OCI-LY7 (cell line): ENCODE data around the gene ARVCF. TPM values are rescaled to one million over a fixed set of nuclear protein-coding genes. Genes with fewer than 3 reads are reported as not detected.
"Not testable (repeated sequence)": the region's sequence is repeated elsewhere in the genome, so short reads cannot be mapped to it uniquely, and the experiment has no call there.

ENCODE experiments used
- BruUV-seq: library from RNA; stranded (reverse); fragments of 400-500 nt; replicated peaks from 2 replicates; lab custom pipeline; 2021; lab: Mats Ljungman, UMichigan
- CTCF ChIA-PET: fragments of 300-600 bp; sonication (Branson Sonifier 250); formaldehyde crosslinking; loops from one replicate; lab custom pipeline; 2022; ENCODE audit warnings: antibody characterized with exemption; ENCODE audit not compliant: unreplicated experiment; lab: Charles Lee
- POLR2A ChIA-PET: fragments of 300-600 bp; sonication (Branson Sonifier 250); formaldehyde crosslinking; loops from one replicate; lab custom pipeline; 2022; ENCODE audit warnings: antibody characterized with exemption; lab: Charles Lee
- DNase-seq: peaks from one replicate; pipeline ENCODE4 v3.0.0-alpha.2; 2015; ENCODE audit warnings: low spot score
- H2AFZ ChIP-seq: fragments of 200-600 bp; sonication (generic), shearing (Covaris generic); 2 replicates; pipeline ENCODE4 v1.6.1; 2014; ENCODE audit warnings: mild to moderate bottlenecking, antibody characterized with exemption, low read length, moderate library complexity
- H3K27ac ChIP-seq: fragments of 200-600 bp; sonication (generic); 2 replicates; pipeline ENCODE4 v1.5.1; 2014; ENCODE audit warnings: mixed run types, low read depth, mild to moderate bottlenecking, moderate library complexity, low read length, inconsistent platforms; ENCODE audit not compliant: poor library complexity, severe bottlenecking
- H3K36me3 ChIP-seq: fragments of 200-600 bp; sonication (generic); 2 replicates; pipeline ENCODE4 v1.6.1; 2014; ENCODE audit warnings: mild to moderate bottlenecking, antibody characterized with exemption, low read length, moderate library complexity, mixed read lengths; ENCODE audit not compliant: insufficient read depth
- H3K4me1 ChIP-seq: fragments of 200-600 bp; sonication (generic); 2 replicates; pipeline ENCODE4 v1.5.1; 2014; ENCODE audit warnings: mild to moderate bottlenecking, low read length; ENCODE audit not compliant: insufficient read depth, poor library complexity, severe bottlenecking
- H3K4me2 ChIP-seq: fragments of 200-600 bp; sonication (generic); 2 replicates; pipeline ENCODE4 v1.6.1; 2014; ENCODE audit warnings: mild to moderate bottlenecking, low read length
- H3K4me3 ChIP-seq: fragments of 200-600 bp; sonication (generic); 2 replicates; pipeline ENCODE4 v1.5.1; 2014; ENCODE audit warnings: mild to moderate bottlenecking, low read depth, low read length; ENCODE audit not compliant: poor library complexity, severe bottlenecking
- H3K79me2 ChIP-seq: fragments of 200-600 bp; sonication (generic); 2 replicates; pipeline ENCODE4 v1.6.1; 2016; ENCODE audit warnings: low read depth, mild to moderate bottlenecking, low read length, moderate library complexity, mixed read lengths; ENCODE audit not compliant: insufficient read depth
- H3K9me2 ChIP-seq: fragments of 200-600 bp; sonication (generic); 2 replicates; pipeline ENCODE4 v1.6.1; 2016; ENCODE audit warnings: mild to moderate bottlenecking, low read length, mixed read lengths; ENCODE audit not compliant: insufficient read depth
- H3K9me3 ChIP-seq: fragments of 200-600 bp; sonication (generic); 2 replicates; pipeline ENCODE4 v1.6.1; 2014; ENCODE audit warnings: mild to moderate bottlenecking, mixed run types, low read length, mixed read lengths
- H4K20me1 ChIP-seq: fragments of 200-600 bp; sonication (generic); 2 replicates; pipeline ENCODE4 v1.6.1; 2014; ENCODE audit warnings: mild to moderate bottlenecking, antibody characterized with exemption, low read length, moderate library complexity, mixed read lengths; ENCODE audit not compliant: insufficient read depth
- CTCF ChIP-seq: fragments of 200-600 bp; sonication (generic); conservative IDR thresholded peaks from 2 replicates; pipeline ENCODE4 v1.5.1; 2014; ENCODE audit warnings: mild to moderate bottlenecking, antibody characterized with exemption, low read length, moderate library complexity, mixed read lengths
- EZH2phosphoT487 ChIP-seq: fragments of 200-600 bp; sonication (generic); IDR thresholded peaks from 2 replicates; pipeline ENCODE4 v1.6.1; 2018; ENCODE audit warnings: low read depth, borderline replicate concordance, mild to moderate bottlenecking, mixed run types, antibody characterized with exemption, low read length, moderate library complexity, mixed read lengths
- intact Hi-C: fragments of 100-400 bp; cut with micrococcal nuclease; formaldehyde crosslinking; loops from one replicate; pipeline ENCODE4 v1.10.0; 2022; ENCODE audit not compliant: unreplicated experiment
- total RNA-seq, 2 experiments: library from RNA; depleted of rRNA in 1 of 2; stranded (reverse); fragments of >200 nt in 1 of 2; shearing (Covaris generic) in 1 of 2; gene quantifications; 2 replicates each; pipeline ENCODE4 v1.2.3, GENCODE V29; 2014 to 2022

The ARVCF gene
- total RNA-seq, 2 experiments from 2014 or later, result 2.9 to 3.8 TPM

- no peaks in the 10 kb centered on the region for H3K36me3 ChIP-seq
- no peak overlapping the region for H3K4me3 ChIP-seq
- no TSS peak for BruUV-seq
- no peak for TF ChIP-seq CTCF
- no peak for TF ChIP-seq EZH2phosphoT487
- H3K4me1 ChIP-seq, result no peaks in the 10 kb centered on the region
- intact Hi-C loops, result no loop called here
- H3K9me2 ChIP-seq, result no peaks in the 10 kb centered on the region
- no peaks in the 10 kb centered on the region for H3K9me3 ChIP-seq
- ChIA-PET POLR2A (no interaction called here), CTCF (no interaction called here)
- no peak overlapping the region for H3K27ac ChIP-seq
- no peaks in the 10 kb centered on the region for H4K20me1 ChIP-seq
- no peak for DNase-seq
- no peak overlapping the region for H2AFZ ChIP-seq
- H3K4me2 ChIP-seq, result no peak overlapping the region
- no peaks in the 10 kb centered on the region for H3K79me2 ChIP-seq
These were observed 88.4 kb downstream of the ARVCF start for GRCh38 chr22:19928207-19928606.

- POLR2A ChIA-PET, result no interaction called here
- CTCF ChIA-PET, result no interaction called here
- H3K36me3 ChIP-seq, result no peaks in the 10 kb centered on the region
- H3K9me3 ChIP-seq, result no peaks in the 10 kb centered on the region
- no peak overlapping the region for H3K4me2 ChIP-seq
- H4K20me1 ChIP-seq, result no peaks in the 10 kb centered on the region
- no peaks in the 10 kb centered on the region for H3K4me1 ChIP-seq
- H3K9me2 ChIP-seq, result no peaks in the 10 kb centered on the region
- BruUV-seq, result no TSS peak
- H3K4me3 ChIP-seq, result no peak overlapping the region
- no peak overlapping the region for H3K27ac ChIP-seq
- TF ChIP-seq CTCF (no peak), EZH2phosphoT487 (no peak)
- H3K79me2 ChIP-seq, result no peaks in the 10 kb centered on the region
- no peak overlapping the region for H2AFZ ChIP-seq
- no peak for DNase-seq
- intact Hi-C loops, result no loop called here
These were observed 88.9 kb downstream of the ARVCF start for GRCh38 chr22:19927696-19928095.

GRCh38 chr22:19926028-19926427, 90.6 kb downstream of the ARVCF start:
- BruUV-seq, H3K4me1 ChIP-seq, H3K4me2 ChIP-seq, intact Hi-C loops, H2AFZ ChIP-seq, H4K20me1 ChIP-seq, H3K4me3 ChIP-seq, H3K9me2 ChIP-seq, DNase-seq, H3K36me3 ChIP-seq, H3K9me3 ChIP-seq, H3K79me2 ChIP-seq, CTCF ChIA-PET, H3K27ac ChIP-seq: not testable (repeated sequence)
- POLR2A ChIA-PET, result interaction anchor here (1.0 kb wide), 1 partner anchor 152 kb away, joined by 4 read pairs; no protein-coding TSS in a partner anchor
